ENCODE measurements around the gene FNIP1.

The FNIP1 gene

DNA sequence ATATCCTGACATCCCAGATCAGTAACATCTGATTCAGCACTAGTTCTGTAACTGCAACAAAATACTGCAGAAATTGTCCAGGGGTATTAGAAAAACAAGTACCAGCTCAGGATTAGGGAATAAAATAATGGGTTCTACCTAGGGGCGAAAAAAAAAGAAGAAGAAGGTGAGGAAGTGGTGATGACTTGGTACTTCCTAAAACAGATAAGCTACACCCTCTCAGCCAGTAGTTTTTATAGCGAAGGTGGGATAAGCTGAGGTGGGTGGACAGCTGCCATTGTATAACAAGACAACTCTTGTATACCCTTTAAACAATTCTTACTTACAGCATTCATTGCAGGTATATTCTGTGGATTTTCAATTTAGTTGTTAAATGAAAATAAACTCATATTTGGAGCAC is 180.9 kb downstream of the FNIP1 start:
- TF ChIP-seq, protein P1, sequence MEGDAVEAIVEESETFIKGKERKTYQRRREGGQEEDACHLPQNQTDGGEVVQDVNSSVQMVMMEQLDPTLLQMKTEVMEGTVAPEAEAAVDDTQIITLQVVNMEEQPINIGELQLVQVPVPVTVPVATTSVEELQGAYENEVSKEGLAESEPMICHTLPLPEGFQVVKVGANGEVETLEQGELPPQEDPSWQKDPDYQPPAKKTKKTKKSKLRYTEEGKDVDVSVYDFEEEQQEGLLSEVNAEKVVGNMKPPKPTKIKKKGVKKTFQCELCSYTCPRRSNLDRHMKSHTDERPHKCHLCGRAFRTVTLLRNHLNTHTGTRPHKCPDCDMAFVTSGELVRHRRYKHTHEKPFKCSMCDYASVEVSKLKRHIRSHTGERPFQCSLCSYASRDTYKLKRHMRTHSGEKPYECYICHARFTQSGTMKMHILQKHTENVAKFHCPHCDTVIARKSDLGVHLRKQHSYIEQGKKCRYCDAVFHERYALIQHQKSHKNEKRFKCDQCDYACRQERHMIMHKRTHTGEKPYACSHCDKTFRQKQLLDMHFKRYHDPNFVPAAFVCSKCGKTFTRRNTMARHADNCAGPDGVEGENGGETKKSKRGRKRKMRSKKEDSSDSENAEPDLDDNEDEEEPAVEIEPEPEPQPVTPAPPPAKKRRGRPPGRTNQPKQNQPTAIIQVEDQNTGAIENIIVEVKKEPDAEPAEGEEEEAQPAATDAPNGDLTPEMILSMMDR (IDR thresholded peaks at IDR 0.05; ENCODE audit: low read depth, low read length): no peak
- no peak for DNase-seq (ENCODE audit: extremely low read depth, low read depth)

DNA sequence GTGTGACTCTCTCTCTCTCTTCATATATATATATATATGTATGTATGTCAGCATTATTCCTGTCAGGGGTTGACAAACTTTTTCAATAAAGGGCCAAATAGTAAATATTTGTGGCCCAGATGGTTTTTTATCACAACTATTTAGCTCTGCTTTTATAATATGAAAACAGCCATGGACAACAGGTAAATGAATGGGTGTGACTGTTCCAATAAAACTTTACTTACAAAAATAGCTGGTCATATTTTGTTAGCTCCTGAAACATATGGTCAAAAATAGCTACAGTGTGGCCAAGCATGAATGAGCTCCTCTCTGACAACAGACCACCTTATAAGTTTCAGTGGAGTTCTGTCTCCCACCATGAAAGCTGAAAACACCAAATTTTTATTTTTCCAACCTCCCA is 183.4 kb downstream of the FNIP1 start:
- TF ChIP-seq, protein P1 (IDR thresholded peaks at IDR 0.05; ENCODE audit: low read depth, low read length): no peak
- DNase-seq (ENCODE audit: extremely low read depth, low read depth): no peak

DNA sequence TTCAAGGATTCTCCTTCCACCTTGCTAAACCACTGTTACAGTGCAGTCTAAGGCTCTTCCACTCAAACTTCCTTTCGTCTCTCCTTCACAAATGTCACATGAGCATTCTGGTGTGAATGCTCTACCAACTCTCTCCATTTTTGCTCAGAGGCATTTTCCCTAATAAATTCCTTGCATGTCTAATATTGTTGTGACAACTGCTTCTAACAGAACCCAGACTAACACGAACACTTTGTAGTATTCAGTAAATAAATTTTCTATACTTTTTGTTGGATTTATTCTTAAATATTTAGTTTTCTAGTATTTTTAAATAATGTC is 185.8 kb downstream of the FNIP1 start:
- DNase-seq (ENCODE audit: extremely low read depth, low read depth): no peak
- TF ChIP-seq, protein P1 (IDR thresholded peaks at IDR 0.05; ENCODE audit: low read depth, low read length): no peak

DNA sequence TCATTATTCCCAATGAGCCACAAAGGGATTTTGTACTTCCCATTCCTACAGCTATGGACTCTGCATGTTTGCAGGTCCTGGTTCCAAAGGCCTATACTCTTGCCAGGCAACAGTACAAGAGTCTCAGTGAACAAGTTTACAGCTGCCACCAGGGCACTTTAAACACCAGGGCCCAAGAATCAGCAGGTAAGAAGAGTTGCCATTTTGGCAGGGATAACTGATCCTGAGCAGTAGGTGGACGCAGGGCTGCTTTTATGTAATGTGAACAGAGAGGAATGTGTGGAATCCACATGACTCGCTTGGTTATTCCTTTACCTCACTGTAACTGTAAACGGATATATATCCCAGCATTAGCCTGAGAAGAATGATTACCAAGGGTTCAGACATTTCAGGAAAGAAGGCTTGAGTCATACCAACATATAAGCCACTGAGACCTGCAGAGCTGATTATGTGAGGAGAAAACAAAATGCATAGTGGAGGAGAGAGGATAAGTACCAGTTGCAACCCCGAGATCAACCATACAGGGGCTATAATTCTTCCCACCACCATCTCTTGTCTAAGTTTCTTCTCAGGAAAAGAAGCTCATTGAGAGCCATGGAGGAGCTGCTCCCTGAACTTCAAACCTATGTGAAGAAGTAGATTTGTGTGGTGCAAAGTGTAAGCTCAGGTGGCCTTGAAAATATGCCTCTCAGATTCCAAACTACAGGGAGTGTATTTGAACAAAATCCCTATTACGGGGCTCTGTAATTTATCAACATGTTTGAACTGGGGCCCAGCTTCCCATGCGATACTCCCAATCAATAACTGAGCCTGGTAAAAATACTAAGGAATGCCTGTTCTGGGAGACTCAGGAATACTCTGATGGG is 186.4 kb downstream of the FNIP1 start:
- no peak for DNase-seq (ENCODE audit: extremely low read depth, low read depth)
- TF ChIP-seq, protein P1 (IDR thresholded peaks at IDR 0.05; ENCODE audit: low read depth, low read length): no peak

DNA sequence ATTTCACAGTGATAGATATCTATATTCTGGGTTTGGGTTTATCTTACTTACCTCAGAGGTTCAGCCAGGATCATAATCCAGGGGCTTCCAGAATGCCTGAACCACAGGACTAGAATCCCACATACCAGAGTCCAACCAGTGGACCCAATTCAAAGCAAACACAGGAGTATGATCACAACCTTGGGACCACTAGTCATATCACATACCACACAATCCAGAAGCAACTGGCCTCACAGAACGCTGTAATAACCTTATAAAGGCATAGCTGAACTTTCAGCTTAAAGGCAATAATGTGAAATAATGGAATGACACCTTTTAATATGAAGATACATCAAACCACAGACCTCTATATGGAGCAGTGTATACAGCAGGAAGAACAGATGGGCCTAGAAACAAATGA is 187.0 kb downstream of the FNIP1 start:
- DNase-seq (ENCODE audit: extremely low read depth, low read depth): no peak
- TF ChIP-seq, protein P1 (IDR thresholded peaks at IDR 0.05; ENCODE audit: low read depth, low read length): no peak

DNA sequence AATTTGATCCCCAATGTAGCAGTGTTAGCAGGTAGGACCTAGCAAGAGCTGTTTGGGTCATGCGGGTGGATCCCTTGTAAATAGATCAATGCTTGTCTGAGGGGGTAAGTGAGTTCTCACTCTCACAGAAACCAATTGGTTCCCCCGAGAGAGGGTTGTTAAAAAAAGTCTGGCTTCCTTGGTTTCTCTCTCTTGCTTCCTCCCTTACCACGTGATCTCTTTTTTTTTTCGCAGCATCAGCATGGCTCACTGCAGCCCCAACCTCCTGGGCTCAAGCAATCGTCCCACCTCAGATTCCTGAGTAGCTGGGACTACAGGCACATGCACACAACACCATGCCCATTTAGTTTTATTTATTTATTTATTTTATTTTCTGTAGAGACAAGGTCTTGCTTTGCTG is 188.2 kb downstream of the FNIP1 start:
- TF ChIP-seq, protein P1 (IDR thresholded peaks at IDR 0.05; ENCODE audit: low read depth, low read length): no peak

DNA sequence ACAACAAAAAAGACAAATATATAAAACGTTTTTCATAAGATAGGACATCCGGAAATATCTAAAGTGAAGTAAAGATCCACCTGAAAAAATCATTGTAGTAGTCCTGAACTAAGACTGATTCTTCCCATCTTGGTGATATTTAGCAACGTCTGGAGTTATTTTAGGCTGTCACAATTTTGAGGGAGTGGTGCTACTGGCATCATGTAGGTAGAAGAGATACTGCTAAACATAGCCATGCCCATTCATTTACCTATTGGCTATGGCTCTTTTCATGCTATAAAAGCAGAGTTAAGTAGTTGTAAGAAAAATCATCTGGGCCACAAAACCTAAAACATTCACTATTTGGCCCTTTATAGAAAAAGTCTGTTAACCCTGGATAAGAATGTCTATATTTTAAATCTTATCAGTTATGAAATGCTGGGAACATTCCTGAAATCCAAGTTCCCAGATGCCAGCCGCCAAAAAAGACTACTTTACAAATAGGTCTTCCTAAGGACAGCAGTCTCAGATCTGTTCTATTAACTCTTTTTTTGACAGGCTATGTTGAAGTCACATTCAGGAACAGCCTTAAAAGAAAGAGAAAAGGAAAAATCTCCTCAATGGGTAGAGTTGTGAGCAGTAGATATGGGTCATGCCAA is 188.8 kb downstream of the FNIP1 start:
- TF ChIP-seq, protein P1 (IDR thresholded peaks at IDR 0.05; ENCODE audit: low read depth, low read length): no peak
- DNase-seq (ENCODE audit: extremely low read depth, low read depth): no peak

More for the DNA sequence above, 188.2 kb downstream of the FNIP1 start:
- no peak for DNase-seq (ENCODE audit: extremely low read depth, low read depth)
